Neural progenitor cell (in vitro differentiated cells): ENCODE measurements around the gene CREB3. TPM values are rescaled to one million over a fixed set of nuclear protein-coding genes. Genes with fewer than 3 reads are reported as not detected.

Source experiments
- DNase-seq: peaks from one replicate; pipeline ENCODE4 v3.0.0-alpha.2; 2016; ENCODE audit warnings: low spot score
- H2AFZ ChIP-seq: fragments of 200-600 bp; sonication (generic); replicated peaks from 2 replicates; pipeline ENCODE4 v1.6.1; 2016; ENCODE audit warnings: antibody characterized with exemption
- H3F3A ChIP-seq: fragments of 200-600 bp; sonication (generic); 2 replicates; pipeline ENCODE4 v1.6.1; 2016; ENCODE audit warnings: antibody characterized with exemption, low read depth
- H3K27ac ChIP-seq: fragments of 200-600 bp; sonication (generic); 2 replicates; pipeline ENCODE4 v1.5.1; 2016; ENCODE audit warnings: mild to moderate bottlenecking
- H3K27me3 ChIP-seq: fragments of 200-600 bp; sonication (generic); 2 replicates; pipeline ENCODE4 v1.6.1; 2016; ENCODE audit warnings: mild to moderate bottlenecking, moderate library complexity
- H3K36me3 ChIP-seq: fragments of 200-600 bp; sonication (generic); 2 replicates; pipeline ENCODE4 v1.5.1; 2016
- H3K4me1 ChIP-seq: fragments of 200-600 bp; sonication (generic); 2 replicates; pipeline ENCODE4 v1.6.1; 2016; ENCODE audit warnings: mixed run types
- H3K4me2 ChIP-seq: fragments of 200-600 bp; sonication (generic); 2 replicates; pipeline ENCODE4 v1.6.1; 2016
- H3K4me3 ChIP-seq: fragments of 200-600 bp; sonication (generic); 2 replicates; pipeline ENCODE4 v1.5.1; 2016
- H3K79me2 ChIP-seq: fragments of 200-600 bp; sonication (generic); 2 replicates; pipeline ENCODE4 v1.6.1; 2016; ENCODE audit warnings: low read depth
- H3K9ac ChIP-seq: fragments of 200-600 bp; sonication (generic); 2 replicates; pipeline ENCODE4 v1.6.1; 2016
- H3K9me3 ChIP-seq: fragments of 200-600 bp; sonication (generic); 2 replicates; pipeline ENCODE4 v1.5.1; 2016; ENCODE audit warnings: low read depth
- H4K20me1 ChIP-seq: fragments of 200-600 bp; sonication (generic); 2 replicates; pipeline ENCODE4 v1.6.1; 2016; ENCODE audit warnings: low read depth
- H3K27ac Mint-ChIP-seq: 3 replicates; pipeline ENCODE4 v1.8.0; 2021; ENCODE audit warnings: mixed read lengths
- H3K27me3 Mint-ChIP-seq: 2 replicates; pipeline ENCODE4 v1.8.0; 2022; ENCODE audit warnings: low read depth, mild to moderate bottlenecking, inconsistent platforms, moderate library complexity, mixed read lengths; ENCODE audit not compliant: insufficient read depth
- H3K36me3 Mint-ChIP-seq: 3 replicates; pipeline ENCODE4 v1.8.0; 2021; ENCODE audit warnings: mixed read lengths
- H3K4me1 Mint-ChIP-seq: 3 replicates; pipeline ENCODE4 v1.8.0; 2021; ENCODE audit warnings: mixed read lengths
- H3K4me3 Mint-ChIP-seq: 3 replicates; pipeline ENCODE4 v1.8.0; 2021; ENCODE audit warnings: mild to moderate bottlenecking, moderate library complexity, mixed read lengths
- H3K9me3 Mint-ChIP-seq: 3 replicates; pipeline ENCODE4 v1.8.0; 2020; ENCODE audit warnings: mixed read lengths
- CTCF ChIP-seq: fragments of 200-600 bp; sonication (generic); IDR thresholded peaks from 2 replicates; pipeline ENCODE4 v1.5.1; 2017; ENCODE audit warnings: antibody characterized with exemption, mild to moderate bottlenecking
- EZH2 ChIP-seq: fragments of 200-600 bp; sonication (generic); IDR thresholded peaks from 2 replicates; pipeline ENCODE4 v1.6.1; 2017; ENCODE audit warnings: antibody characterized with exemption, mild to moderate bottlenecking, moderate library complexity
- EZH2phosphoT487 ChIP-seq: fragments of 200-600 bp; sonication (generic); IDR thresholded peaks from 2 replicates; pipeline ENCODE4 v1.6.1; 2017; ENCODE audit warnings: antibody characterized with exemption
- total RNA-seq: library from RNA; depleted of rRNA; stranded (reverse); fragments of >200 nt; gene quantifications from 2 replicates; pipeline ENCODE4 v1.2.3, GENCODE V29; 2015; ENCODE audit warnings: low replicate concordance

Gene CREB3
- total RNA-seq, 1 donor from 2014 or later = 27.9 TPM

GRCh38 chr9:35776018-35776417 is 43.6 kb downstream of the CREB3 start:
- TF ChIP-seq CTCF = no peak
- TF ChIP-seq EZH2 = no peak
- no peak for TF ChIP-seq EZH2phosphoT487
- H3K36me3 ChIP-seq = no peaks in the 10 kb centered on the region
- peak overlapping the region; percentile 30 for H3K27ac Mint-ChIP-seq
- H4K20me1 ChIP-seq = peaks cover 26% of the 10 kb centered on the region
- H3K9me3 Mint-ChIP-seq = no peaks in the 10 kb centered on the region
- no peak overlapping the region for H3K4me3 Mint-ChIP-seq
- H3K4me3 ChIP-seq = peak overlapping the region; percentile 9
- no peaks in the 10 kb centered on the region for H3K27me3 ChIP-seq
- H3K4me1 ChIP-seq = peaks cover 18% of the 10 kb centered on the region
- H3K9ac ChIP-seq = no peak overlapping the region
- H3K4me1 Mint-ChIP-seq = peaks cover 18% of the 10 kb centered on the region
- no peak overlapping the region for H3K27ac ChIP-seq
- no peaks in the 10 kb centered on the region for H3K9me3 ChIP-seq
- H3K27me3 Mint-ChIP-seq = no peaks in the 10 kb centered on the region
- DNase-seq = no peak
- peak overlapping the region; percentile 52 for H3K4me2 ChIP-seq
- H3K79me2 ChIP-seq = no peaks in the 10 kb centered on the region
- peaks cover 17% of the 10 kb centered on the region for H3F3A ChIP-seq
- no peaks in the 10 kb centered on the region for H3K36me3 Mint-ChIP-seq
- H2AFZ ChIP-seq = no peak overlapping the region

- Histone ChIP-seq H3K79me2 (no peaks in the 10 kb centered on the region), H3F3A (peaks cover 17% of the 10 kb centered on the region), H3K4me3 (no peak overlapping the region), H3K36me3 (no peaks in the 10 kb centered on the region), H2AFZ (no peak overlapping the region), H3K27me3 (no peaks in the 10 kb centered on the region), H3K9ac (no peak overlapping the region), H3K27ac (no peak overlapping the region), H3K9me3 (no peaks in the 10 kb centered on the region), H4K20me1 (peaks cover 25% of the 10 kb centered on the region), H3K4me1 (peaks cover 18% of the 10 kb centered on the region), H3K4me2 (no peak overlapping the region)
- Mint-ChIP-seq H3K9me3 (no peaks in the 10 kb centered on the region), H3K4me1 (peaks cover 20% of the 10 kb centered on the region), H3K27me3 (no peaks in the 10 kb centered on the region), H3K4me3 (no peak overlapping the region), H3K36me3 (peaks cover 2% of the 10 kb centered on the region), H3K27ac (no peak overlapping the region)
- no peak for DNase-seq
- TF ChIP-seq CTCF (no peak), EZH2phosphoT487 (no peak), EZH2 (no peak)
Measured at GRCh38 chr9:35778496-35778895, 46.0 kb downstream of the CREB3 start.

GRCh38 chr9:35781066-35781465 is 48.6 kb downstream of the CREB3 start:
- Mint-ChIP-seq H3K4me1 (peaks cover 7% of the 10 kb centered on the region), H3K9me3 (no peaks in the 10 kb centered on the region), H3K27ac (no peak overlapping the region), H3K27me3 (peaks cover 2% of the 10 kb centered on the region), H3K36me3 (peaks cover 4% of the 10 kb centered on the region), H3K4me3 (no peak overlapping the region)
- Histone ChIP-seq H3K4me1 (peaks cover 2% of the 10 kb centered on the region), H3K27me3 (no peaks in the 10 kb centered on the region), H3K9ac (no peak overlapping the region), H3K79me2 (no peaks in the 10 kb centered on the region), H3K27ac (no peak overlapping the region), H3K4me3 (no peak overlapping the region), H3K4me2 (no peak overlapping the region), H3K9me3 (no peaks in the 10 kb centered on the region), H4K20me1 (peaks cover 7% of the 10 kb centered on the region), H2AFZ (no peak overlapping the region), H3K36me3 (no peaks in the 10 kb centered on the region), H3F3A (peaks cover 1% of the 10 kb centered on the region)
- no peak for DNase-seq
- TF ChIP-seq EZH2 = no peak
- TF ChIP-seq CTCF = no peak
